ENCODE measurements around the gene HOXC5.

HOXC5 gene

DNA sequence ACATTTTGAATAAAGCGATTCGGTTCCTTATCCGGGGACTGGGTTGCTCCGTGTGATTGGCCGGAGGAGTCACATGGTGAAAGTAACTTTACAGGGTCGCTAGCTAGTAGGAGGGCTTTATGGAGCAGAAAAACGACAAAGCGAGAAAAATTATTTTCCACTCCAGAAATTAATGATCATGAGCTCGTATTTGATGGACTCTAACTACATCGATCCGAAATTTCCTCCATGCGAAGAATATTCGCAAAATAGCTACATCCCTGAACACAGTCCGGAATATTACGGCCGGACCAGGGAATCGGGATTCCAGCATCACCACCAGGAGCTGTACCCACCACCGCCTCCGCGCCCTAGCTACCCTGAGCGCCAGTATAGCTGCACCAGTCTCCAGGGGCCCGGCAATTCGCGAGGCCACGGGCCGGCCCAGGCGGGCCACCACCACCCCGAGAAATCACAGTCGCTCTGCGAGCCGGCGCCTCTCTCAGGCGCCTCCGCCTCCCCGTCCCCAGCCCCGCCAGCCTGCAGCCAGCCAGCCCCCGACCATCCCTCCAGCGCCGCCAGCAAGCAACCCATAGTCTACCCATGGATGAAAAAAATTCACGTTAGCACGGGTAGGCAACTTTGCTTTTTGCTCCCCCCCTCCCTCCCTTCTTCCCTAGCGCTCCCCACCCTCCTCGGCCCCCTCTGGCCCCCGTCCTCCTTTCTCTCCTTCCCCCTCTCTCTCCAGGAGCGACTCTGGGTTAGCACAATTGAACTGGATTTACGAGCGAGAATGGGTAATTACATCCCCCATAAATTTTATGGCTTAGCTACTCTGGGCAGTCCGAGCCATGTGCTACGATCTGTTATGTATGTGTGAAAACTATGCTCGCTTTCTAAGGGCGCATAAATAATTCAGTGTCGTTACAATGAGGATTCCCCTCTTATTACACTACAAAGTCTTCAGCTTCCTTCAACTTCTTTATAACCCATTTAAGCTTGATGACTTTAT, 21.2 kb downstream of the HOXC5 start, which contains the start of gene HOXC4:
Gene HOXC4 (plus strand): TSS at position 85 of the 991 bp plus-strand sequence. CDS start 88 bp downstream, at position 173.
- Mint-ChIP-seq H3K27ac (peak within 1 kb of the TSS; percentile 89), H3K9me3 (no peaks in the 10 kb centered on the region), H3K4me1 (peaks cover 23 to 52% of the 10 kb centered on the region in 2 donors), H3K36me3 (no peaks in the 10 kb centered on the region), H3K4me3 (peak within 1 kb of the TSS; percentile 85 to 86), H3K27me3 (peaks cover 76 to 92% of the 10 kb centered on the region in 2 donors)
- peak; percentile 77 to 82 for ATAC-seq (replicated peaks)
- DNase-seq = no peak

DNA sequence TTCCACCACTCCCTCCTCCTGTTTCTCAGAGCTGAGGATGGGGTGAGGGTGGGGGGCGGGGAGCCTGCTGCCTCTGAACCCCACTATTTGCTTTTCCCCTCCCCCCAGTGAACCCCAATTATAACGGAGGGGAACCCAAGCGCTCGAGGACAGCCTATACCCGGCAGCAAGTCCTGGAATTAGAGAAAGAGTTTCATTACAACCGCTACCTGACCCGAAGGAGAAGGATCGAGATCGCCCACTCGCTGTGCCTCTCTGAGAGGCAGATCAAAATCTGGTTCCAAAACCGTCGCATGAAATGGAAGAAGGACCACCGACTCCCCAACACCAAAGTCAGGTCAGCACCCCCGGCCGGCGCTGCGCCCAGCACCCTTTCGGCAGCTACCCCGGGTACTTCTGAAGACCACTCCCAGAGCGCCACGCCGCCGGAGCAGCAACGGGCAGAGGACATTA, 21.9 kb downstream of the HOXC5 start:
- Mint-ChIP-seq H3K4me3 (peak overlapping the region; percentile 85 to 86), H3K9me3 (no peaks in the 10 kb centered on the region), H3K36me3 (peaks cover 0 to 1% of the 10 kb centered on the region in 2 donors), H3K4me1 (peaks cover 24 to 55% of the 10 kb centered on the region in 2 donors), H3K27me3 (peaks cover 75 to 92% of the 10 kb centered on the region in 2 donors), H3K27ac (peak overlapping the region; percentile 77)
- ATAC-seq (replicated peaks) (no peak), DNase-seq (no peak)

- DNase-seq = no peak
- Mint-ChIP-seq H3K27me3 (peaks cover 75 to 92% of the 10 kb centered on the region in 2 donors), H3K4me1 (peaks cover 22 to 50% of the 10 kb centered on the region in 2 donors), H3K27ac (no peak overlapping the region), H3K4me3 (no peak overlapping the region), H3K9me3 (no peaks in the 10 kb centered on the region), H3K36me3 (peaks cover 0 to 2% of the 10 kb centered on the region in 2 donors)
- ATAC-seq (replicated peaks) = no peak
Measured at GRCh38 chr12:54055552-54055951, 22.7 kb downstream of the HOXC5 start.

GRCh38 chr12:54056110-54056509, 23.3 kb downstream of the HOXC5 start:
- no peaks in the 10 kb centered on the region for H3K9me3 Mint-ChIP-seq
- H3K36me3 Mint-ChIP-seq = peaks cover 0 to 2% of the 10 kb centered on the region in 2 donors
- peaks cover 75 to 91% of the 10 kb centered on the region in 2 donors for H3K27me3 Mint-ChIP-seq
- no peak overlapping the region for H3K4me3 Mint-ChIP-seq
- DNase-seq (no peak), ATAC-seq (replicated peaks) (no peak)
- H3K27ac Mint-ChIP-seq = no peak overlapping the region
- H3K4me1 Mint-ChIP-seq = peaks cover 18 to 45% of the 10 kb centered on the region in 2 donors

GRCh38 chr12:54058128-54058768, 25.4 kb downstream of the HOXC5 start:
- Mint-ChIP-seq H3K27ac (no peak overlapping the region), H3K4me3 (no peak overlapping the region), H3K36me3 (peaks cover 0 to 2% of the 10 kb centered on the region in 2 donors), H3K9me3 (no peaks in the 10 kb centered on the region), H3K27me3 (peaks cover 77 to 91% of the 10 kb centered on the region in 2 donors), H3K4me1 (peaks cover 4 to 23% of the 10 kb centered on the region in 2 donors)
- ATAC-seq (replicated peaks) (no peak), DNase-seq (no peak)

GRCh38 chr12:54059668-54060067, 26.8 kb downstream of the HOXC5 start:
- no peak for DNase-seq
- H3K36me3 Mint-ChIP-seq = peaks cover 0 to 2% of the 10 kb centered on the region in 2 donors
- no peaks in the 10 kb centered on the region for H3K9me3 Mint-ChIP-seq
- no peak overlapping the region for H3K4me3 Mint-ChIP-seq
- H3K27ac Mint-ChIP-seq = peak overlapping the region; percentile 44
- peaks cover 2 to 9% of the 10 kb centered on the region in 2 donors for H3K4me1 Mint-ChIP-seq
- no peak for ATAC-seq (replicated peaks)
- peaks cover 81 to 83% of the 10 kb centered on the region in 2 donors for H3K27me3 Mint-ChIP-seq

- Mint-ChIP-seq H3K27ac (no peak overlapping the region), H3K4me3 (no peak overlapping the region), H3K4me1 (peaks cover 2 to 6% of the 10 kb centered on the region in 2 donors), H3K36me3 (peaks cover 0 to 2% of the 10 kb centered on the region in 2 donors), H3K27me3 (peaks cover 77 to 80% of the 10 kb centered on the region in 2 donors), H3K9me3 (no peaks in the 10 kb centered on the region)
- DNase-seq = no peak
- ATAC-seq (replicated peaks) = no peak
Measured at GRCh38 chr12:54060174-54060974, 27.5 kb downstream of the HOXC5 start.

- H3K36me3 Mint-ChIP-seq = peaks cover 0 to 2% of the 10 kb centered on the region in 2 donors
- H3K27me3 Mint-ChIP-seq = peaks cover 72 to 81% of the 10 kb centered on the region in 2 donors
- DNase-seq (no peak), ATAC-seq (replicated peaks) (no peak)
- no peak overlapping the region for H3K4me3 Mint-ChIP-seq
- H3K9me3 Mint-ChIP-seq = no peaks in the 10 kb centered on the region
- peaks cover 2 to 6% of the 10 kb centered on the region in 2 donors for H3K4me1 Mint-ChIP-seq
- no peak overlapping the region for H3K27ac Mint-ChIP-seq
Measured at GRCh38 chr12:54060975-54061778, 28.3 kb downstream of the HOXC5 start.

DNA sequence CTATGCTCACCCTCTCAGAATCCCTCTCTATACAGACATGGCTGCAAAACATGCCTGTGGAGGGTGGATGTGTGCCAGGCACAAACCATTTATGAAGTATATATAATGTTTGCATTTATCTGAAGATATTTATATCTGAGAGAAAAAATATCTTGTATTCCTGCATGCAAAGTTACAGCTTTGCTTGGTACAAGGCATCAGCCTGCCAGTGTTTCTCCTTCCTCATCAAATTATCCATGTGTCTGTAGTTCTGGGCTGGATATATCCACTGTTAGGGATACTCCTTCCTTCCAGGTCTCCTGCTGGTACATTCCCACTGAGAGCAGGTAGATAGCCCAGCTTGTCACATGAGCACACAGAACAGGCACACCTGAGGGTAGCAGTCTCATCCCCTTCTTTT, 32.8 kb downstream of the HOXC5 start:
- Mint-ChIP-seq H3K4me3 (no peak overlapping the region), H3K27ac (no peak overlapping the region), H3K4me1 (no peaks in the 10 kb centered on the region), H3K36me3 (no peaks in the 10 kb centered on the region), H3K27me3 (peaks cover 59 to 69% of the 10 kb centered on the region in 2 donors), H3K9me3 (no peaks in the 10 kb centered on the region)
- no peak for ATAC-seq (replicated peaks)
- no peak for DNase-seq

GRCh38 chr12:54066408-54066807, 33.6 kb downstream of the HOXC5 start:
- H3K9me3 Mint-ChIP-seq = no peaks in the 10 kb centered on the region
- DNase-seq = no peak

DNA sequence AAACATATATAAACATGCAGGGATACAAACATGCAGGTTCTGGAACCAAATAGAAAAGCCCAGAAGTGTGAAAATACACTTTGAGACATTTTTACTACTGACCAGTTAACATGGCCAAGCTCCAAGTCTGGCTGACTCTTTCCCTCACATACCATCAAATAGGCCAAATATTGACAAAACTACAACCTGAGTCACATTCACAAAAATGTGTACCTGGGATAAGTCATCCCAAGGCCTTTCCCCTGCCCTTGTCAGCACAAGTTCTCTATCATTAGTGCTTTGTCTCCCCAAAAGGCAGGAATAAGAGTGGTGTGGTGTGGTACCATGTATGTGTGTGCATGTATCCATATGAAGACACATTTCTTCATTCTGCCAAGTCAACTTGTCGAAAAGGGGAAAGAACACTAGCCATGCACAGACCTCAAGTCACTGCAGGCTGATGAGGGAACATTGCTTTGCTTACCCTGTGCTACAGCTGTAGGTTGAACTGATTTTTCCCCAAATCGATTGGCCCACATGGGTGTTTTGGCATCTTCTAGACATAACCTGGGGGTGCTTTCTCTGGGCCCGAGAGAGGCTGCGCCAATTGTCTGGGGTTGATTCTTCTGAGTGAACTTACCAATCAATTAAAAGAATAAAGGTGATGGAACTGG, 35.7 kb downstream of the HOXC5 start:
- no peaks in the 10 kb centered on the region for H3K4me1 Mint-ChIP-seq
- H3K27me3 Mint-ChIP-seq = peaks cover 48 to 60% of the 10 kb centered on the region in 2 donors
- H3K27ac Mint-ChIP-seq = no peak overlapping the region
- ATAC-seq (replicated peaks) (no peak), DNase-seq (no peak)
- H3K4me3 Mint-ChIP-seq = no peak overlapping the region
- no peaks in the 10 kb centered on the region for H3K9me3 Mint-ChIP-seq
- no peaks in the 10 kb centered on the region for H3K36me3 Mint-ChIP-seq

More at GRCh38 chr12:54066408-54066807, 33.6 kb downstream of the HOXC5 start:
- Mint-ChIP-seq H3K4me3 (no peak overlapping the region), H3K27me3 (peaks cover 61 to 69% of the 10 kb centered on the region in 2 donors), H3K27ac (no peak overlapping the region), H3K36me3 (no peaks in the 10 kb centered on the region), H3K4me1 (no peaks in the 10 kb centered on the region)
- ATAC-seq (replicated peaks) = no peak

DNA sequence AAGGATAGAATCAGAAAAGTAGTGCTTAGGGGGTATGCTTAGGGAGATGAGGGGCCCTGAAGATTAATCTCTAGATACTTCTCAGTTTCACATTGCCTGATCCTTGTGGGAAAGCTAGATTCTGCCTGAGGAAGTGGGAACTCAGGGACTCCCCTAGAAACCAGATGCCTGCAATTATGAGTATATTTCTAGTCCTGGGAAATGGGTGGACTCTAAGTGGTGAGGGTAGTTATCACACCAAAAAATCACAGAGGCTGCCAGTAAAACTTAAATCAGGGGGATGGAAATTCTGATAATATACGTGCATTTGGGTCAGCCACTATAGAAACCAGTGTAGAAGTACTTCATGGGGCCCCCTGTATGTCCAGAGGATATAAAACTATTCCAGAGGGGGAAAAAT, 39.1 kb downstream of the HOXC5 start:
- ATAC-seq (replicated peaks) (no peak), DNase-seq (no peak)
- Mint-ChIP-seq H3K9me3 (no peaks in the 10 kb centered on the region), H3K27ac (no peak overlapping the region), H3K27me3 (peaks cover 34 to 46% of the 10 kb centered on the region in 2 donors), H3K4me3 (no peak overlapping the region), H3K36me3 (no peaks in the 10 kb centered on the region), H3K4me1 (no peaks in the 10 kb centered on the region)

DNA sequence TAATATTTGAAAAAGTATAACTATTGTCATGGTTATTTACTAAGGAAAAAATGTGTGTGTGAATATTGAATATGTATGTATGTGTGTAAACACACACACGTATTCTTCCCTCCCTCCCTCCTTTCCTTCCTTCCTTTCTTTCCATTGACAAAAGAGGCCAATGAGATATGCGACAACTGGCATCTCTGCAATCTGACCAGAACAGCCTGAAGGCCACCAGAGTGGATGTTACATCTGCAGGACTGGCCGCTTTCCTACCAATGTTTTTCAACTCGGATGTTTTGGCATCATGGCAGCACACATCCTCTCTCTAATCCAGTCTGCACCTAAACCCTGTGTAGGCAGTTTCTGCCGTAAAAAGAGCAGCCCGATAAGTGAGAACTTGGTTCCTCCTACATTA, 41.5 kb downstream of the HOXC5 start:
- ATAC-seq (replicated peaks) (no peak), DNase-seq (no peak)
- no peaks in the 10 kb centered on the region for H3K36me3 Mint-ChIP-seq
- peaks cover 21 to 30% of the 10 kb centered on the region in 2 donors for H3K27me3 Mint-ChIP-seq
- no peak overlapping the region for H3K4me3 Mint-ChIP-seq
- peaks cover 0 to 5% of the 10 kb centered on the region in 2 donors for H3K4me1 Mint-ChIP-seq
- H3K9me3 Mint-ChIP-seq = no peaks in the 10 kb centered on the region
- H3K27ac Mint-ChIP-seq = no peak overlapping the region
